HepG2 (cell line): ENCODE measurements around the gene SPIB. TPM values are rescaled to one million over a fixed set of nuclear protein-coding genes. Genes with fewer than 3 reads are reported as not detected.

Source experiments
- CBX5 ChIP-seq: sonication (generic); formaldehyde crosslinking; IDR thresholded peaks from 2 replicates; pipeline ENCODE4 v1.4.0; 2020; ENCODE audit warnings: missing genetic modification reagents, borderline replicate concordance
- ELF3 ChIP-seq: IDR thresholded peaks from 2 replicates; pipeline ENCODE4 v1.6.1; 2016; ENCODE audit warnings: missing genetic modification reagents, missing compliant biosample characterization
- GABPB1 ChIP-seq: IDR thresholded peaks from 2 replicates; pipeline ENCODE4 v1.6.1; 2016; ENCODE audit warnings: mild to moderate bottlenecking, missing genetic modification reagents, moderate library complexity, missing compliant biosample characterization
- IRF2 ChIP-seq: IDR thresholded peaks from 2 replicates; pipeline ENCODE4 v1.6.1; 2018; ENCODE audit warnings: missing genetic modification reagents, missing compliant biosample characterization
- MBNL3 ChIP-seq: fragments of 250-450 bp; sonication (Bioruptor Pico); conservative IDR thresholded peaks from 2 replicates; pipeline ENCODE4 v1.8.0; 2022; ENCODE audit warnings: mild to moderate bottlenecking, inconsistent platforms
- NFKB2 ChIP-seq: sonication (generic); formaldehyde crosslinking; IDR thresholded peaks from 2 replicates; pipeline ENCODE4 v1.4.0; 2020; ENCODE audit warnings: missing genetic modification reagents, borderline replicate concordance
- NONO ChIP-seq, 2 experiments: fragments of 450-650 bp in 1 of 2; sonication (generic) in 1 of 2; formaldehyde crosslinking in 1 of 2; IDR thresholded peaks in 1 of 2; conservative IDR thresholded peaks in 1 of 2; 2 replicates each; pipeline versions ENCODE4 v1.6.1 to v1.8.0; 2017 to 2022; ENCODE audit warnings: mild to moderate bottlenecking in 1 of 2, missing genetic modification reagents in 1 of 2, moderate library complexity in 1 of 2
- THAP11 ChIP-seq: IDR thresholded peaks from 2 replicates; pipeline ENCODE4 v1.6.1; 2016; ENCODE audit warnings: missing biosample characterization, missing genetic modification reagents
- ZNF281 ChIP-seq: sonication (generic); formaldehyde crosslinking; IDR thresholded peaks from 2 replicates; pipeline ENCODE4 v1.4.0; 2020; ENCODE audit warnings: missing genetic modification reagents, borderline replicate concordance
- ZNF367 ChIP-seq: sonication (generic); formaldehyde crosslinking; IDR thresholded peaks from 2 replicates; pipeline ENCODE4 v1.4.0; 2020; ENCODE audit warnings: missing genetic modification reagents, borderline replicate concordance
- ZNF580 ChIP-seq: IDR thresholded peaks from 2 replicates; pipeline ENCODE4 v1.6.1; 2016; ENCODE audit warnings: low read depth, borderline replicate concordance
- ZNF768 ChIP-seq: sonication (generic); formaldehyde crosslinking; IDR thresholded peaks from 2 replicates; pipeline ENCODE4 v1.4.0; 2020; ENCODE audit warnings: missing genetic modification reagents
- polyA plus RNA-seq, 8 experiments: library from polyadenylated mRNA; depleted of rRNA in 3 of 8; stranded (reverse) in 7 of 8; unstranded in 1 of 8; fragments of >200 nt; fragmentation: Illumina TruSeq in 4 of 8; extraction: Trizol in 4 of 8; gene quantifications; 2 replicates each; pipeline versions ENCODE4 v1.2.1 to v1.2.3, GENCODE V29; 2011 to 2016; ENCODE audit warnings: low read depth in 4 of 8, missing spikeins in 1 of 8, mixed read lengths in 1 of 8; ENCODE audit not compliant: insufficient read depth in 1 of 8
- total RNA-seq, 5 experiments: library from RNA; depleted of rRNA; stranded (reverse); fragments of >200 nt; fragmentation: Illumina TruSeq; extraction: Trizol; gene quantifications; 2 replicates each; pipeline ENCODE4 v1.2.3, GENCODE V29; 2016; ENCODE audit warnings: low read depth in 1 of 5
- TF ChIP-seq, protein P1 (sequence below), 2 experiments: sonication (generic) in 1 of 2; formaldehyde crosslinking in 1 of 2; IDR thresholded peaks; 2 replicates each; pipeline versions ENCODE4 v1.4.0 to v1.6.1; 2018 to 2020; ENCODE audit warnings: missing genetic modification reagents in 2 of 2, borderline replicate concordance in 1 of 2, low read depth in 1 of 2, mild to moderate bottlenecking in 1 of 2, missing biosample characterization in 1 of 2
- TF ChIP-seq, protein P2 (sequence below): sonication (generic); formaldehyde crosslinking; IDR thresholded peaks from 2 replicates; pipeline ENCODE4 v1.4.0; 2020; ENCODE audit warnings: missing genetic modification reagents, mild to moderate bottlenecking, borderline replicate concordance
- TF ChIP-seq, protein P3 (sequence below): sonication (generic); formaldehyde crosslinking; IDR thresholded peaks from 2 replicates; pipeline ENCODE4 v1.9.0; 2021; ENCODE audit warnings: missing genetic modification reagents, mild to moderate bottlenecking, borderline replicate concordance

SPIB gene
- total and polyA plus RNA-seq, 2 of the 13 experiments (the other 11 are each of a cell fraction or from before 2014, with no cell fraction given), result 0.04 TPM; not detected in 1

DNA sequence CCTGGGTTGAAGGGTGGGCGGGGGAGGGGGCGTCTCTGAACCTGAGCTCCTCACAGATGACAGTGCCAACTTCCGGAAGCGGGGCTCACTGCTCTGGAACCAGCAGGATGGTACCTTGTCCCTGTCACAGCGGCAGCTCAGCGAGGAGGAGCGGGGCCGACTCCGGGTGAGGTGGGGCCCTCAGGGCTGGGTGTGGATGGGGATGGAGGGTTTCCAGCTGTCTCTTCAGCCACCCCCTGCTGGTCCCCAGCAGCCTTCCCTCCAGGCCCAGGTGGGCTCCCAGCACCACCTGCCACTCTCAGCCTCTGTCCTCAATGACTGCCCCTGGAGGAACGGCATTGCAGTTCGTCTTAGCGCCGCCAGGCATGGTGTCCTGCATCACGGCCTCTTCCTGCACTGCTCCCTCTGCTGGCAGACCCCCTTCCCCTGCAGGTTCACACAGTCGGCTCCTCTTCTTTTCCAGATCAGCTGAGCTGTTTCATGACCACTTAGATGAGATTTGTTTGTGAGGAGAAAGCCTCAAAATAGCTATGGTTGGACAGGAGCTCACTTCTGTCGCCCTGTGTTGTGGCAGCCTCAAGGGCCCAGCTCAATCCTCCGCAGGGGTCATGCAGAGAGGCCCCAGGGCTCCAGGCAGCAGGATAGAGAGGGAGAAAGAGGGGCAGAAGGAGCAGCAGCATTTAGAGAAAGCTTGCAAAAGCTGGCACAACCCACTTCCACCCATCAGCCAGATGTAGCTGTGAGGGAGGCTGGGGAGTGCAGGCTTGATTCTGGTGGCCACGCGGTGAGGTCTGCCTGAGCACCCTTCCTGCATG lies 60.4 kb downstream of the SPIB start (continued):
- peak; percentile 70; the same call in 1 of the 2 replicates for TF ChIP-seq ZNF580 (CRISPR knock-in tag)
- TF ChIP-seq, protein P1, sequence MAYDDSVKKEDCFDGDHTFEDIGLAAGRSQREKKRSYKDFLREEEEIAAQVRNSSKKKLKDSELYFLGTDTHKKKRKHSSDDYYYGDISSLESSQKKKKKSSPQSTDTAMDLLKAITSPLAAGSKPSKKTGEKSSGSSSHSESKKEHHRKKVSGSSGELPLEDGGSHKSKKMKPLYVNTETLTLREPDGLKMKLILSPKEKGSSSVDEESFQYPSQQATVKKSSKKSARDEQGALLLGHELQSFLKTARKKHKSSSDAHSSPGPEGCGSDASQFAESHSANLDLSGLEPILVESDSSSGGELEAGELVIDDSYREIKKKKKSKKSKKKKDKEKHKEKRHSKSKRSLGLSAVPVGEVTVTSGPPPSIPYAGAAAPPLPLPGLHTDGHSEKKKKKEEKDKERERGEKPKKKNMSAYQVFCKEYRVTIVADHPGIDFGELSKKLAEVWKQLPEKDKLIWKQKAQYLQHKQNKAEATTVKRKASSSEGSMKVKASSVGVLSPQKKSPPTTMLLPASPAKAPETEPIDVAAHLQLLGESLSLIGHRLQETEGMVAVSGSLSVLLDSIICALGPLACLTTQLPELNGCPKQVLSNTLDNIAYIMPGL (CRISPR knock-in tag; IDR thresholded peaks at IDR 0.05; ENCODE audit: borderline replicate concordance in 1 of 2, low read depth in 1 of 2), result peak; percentile 76 to 84; a peak in 2 of 4 replicates
- peak; percentile 32; the same call in 1 of the 2 replicates for TF ChIP-seq ZNF768 (CRISPR knock-in tag)
- TF ChIP-seq GABPB1 (CRISPR knock-in tag), result peak; percentile 39; the same call in 1 of the 2 replicates
- TF ChIP-seq IRF2, result no peak
- TF ChIP-seq, protein P2, sequence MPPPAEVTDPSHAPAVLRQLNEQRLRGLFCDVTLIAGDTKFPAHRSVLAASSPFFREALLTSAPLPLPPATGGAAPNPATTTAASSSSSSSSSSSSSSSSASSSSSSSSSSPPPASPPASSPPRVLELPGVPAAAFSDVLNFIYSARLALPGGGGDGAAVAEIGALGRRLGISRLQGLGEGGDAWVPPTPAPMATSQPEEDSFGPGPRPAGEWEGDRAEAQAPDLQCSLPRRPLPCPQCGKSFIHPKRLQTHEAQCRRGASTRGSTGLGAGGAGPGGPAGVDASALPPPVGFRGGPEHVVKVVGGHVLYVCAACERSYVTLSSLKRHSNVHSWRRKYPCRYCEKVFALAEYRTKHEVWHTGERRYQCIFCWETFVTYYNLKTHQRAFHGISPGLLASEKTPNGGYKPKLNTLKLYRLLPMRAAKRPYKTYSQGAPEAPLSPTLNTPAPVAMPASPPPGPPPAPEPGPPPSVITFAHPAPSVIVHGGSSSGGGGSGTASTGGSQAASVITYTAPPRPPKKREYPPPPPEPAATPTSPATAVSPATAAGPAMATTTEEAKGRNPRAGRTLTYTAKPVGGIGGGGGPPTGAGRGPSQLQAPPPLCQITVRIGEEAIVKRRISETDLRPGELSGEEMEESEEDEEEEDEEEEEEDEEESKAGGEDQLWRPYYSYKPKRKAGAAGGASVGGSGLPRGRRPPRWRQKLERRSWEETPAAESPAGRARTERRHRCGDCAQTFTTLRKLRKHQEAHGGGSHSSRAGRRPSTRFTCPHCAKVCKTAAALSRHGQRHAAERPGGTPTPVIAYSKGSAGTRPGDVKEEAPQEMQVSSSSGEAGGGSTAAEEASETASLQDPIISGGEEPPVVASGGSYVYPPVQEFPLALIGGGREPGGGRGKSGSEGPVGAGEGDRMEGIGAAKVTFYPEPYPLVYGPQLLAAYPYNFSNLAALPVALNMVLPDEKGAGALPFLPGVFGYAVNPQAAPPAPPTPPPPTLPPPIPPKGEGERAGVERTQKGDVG (CRISPR knock-in tag), result no peak
- peak; percentile 70; the same call in 1 of the 2 replicates for TF ChIP-seq ELF3 (CRISPR knock-in tag)
- peak; percentile 52; the same call in 1 of the 2 replicates for TF ChIP-seq THAP11 (CRISPR knock-in tag)
- no peak for TF ChIP-seq MBNL3 (CRISPR knock-in tag)
- TF ChIP-seq, protein P3, sequence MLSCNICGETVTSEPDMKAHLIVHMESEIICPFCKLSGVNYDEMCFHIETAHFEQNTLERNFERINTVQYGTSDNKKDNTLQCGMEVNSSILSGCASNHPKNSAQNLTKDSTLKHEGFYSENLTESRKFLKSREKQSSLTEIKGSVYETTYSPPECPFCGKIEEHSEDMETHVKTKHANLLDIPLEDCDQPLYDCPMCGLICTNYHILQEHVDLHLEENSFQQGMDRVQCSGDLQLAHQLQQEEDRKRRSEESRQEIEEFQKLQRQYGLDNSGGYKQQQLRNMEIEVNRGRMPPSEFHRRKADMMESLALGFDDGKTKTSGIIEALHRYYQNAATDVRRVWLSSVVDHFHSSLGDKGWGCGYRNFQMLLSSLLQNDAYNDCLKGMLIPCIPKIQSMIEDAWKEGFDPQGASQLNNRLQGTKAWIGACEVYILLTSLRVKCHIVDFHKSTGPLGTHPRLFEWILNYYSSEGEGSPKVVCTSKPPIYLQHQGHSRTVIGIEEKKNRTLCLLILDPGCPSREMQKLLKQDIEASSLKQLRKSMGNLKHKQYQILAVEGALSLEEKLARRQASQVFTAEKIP (CRISPR knock-in tag), result no peak
- 0 out of 2 replicates have a peak, but pooled peaks have one; percentile 30 for TF ChIP-seq NFKB2 (CRISPR knock-in tag)
- TF ChIP-seq ZNF281 (CRISPR knock-in tag), result 0 out of 2 replicates have a peak, but pooled peaks have one; percentile 29
- no peak for TF ChIP-seq NONO (IDR thresholded peaks at IDR 0.05)
- TF ChIP-seq NONO (CRISPR knock-in tag; conservative IDR thresholded peaks at IDR 0.05), result peak; percentile 63; the same call in 1 of the 2 replicates
- 0 out of 2 replicates have a peak, but pooled peaks have one; percentile 26 for TF ChIP-seq CBX5 (CRISPR knock-in tag)
- no peak for TF ChIP-seq ZNF367 (CRISPR knock-in tag)
